Hippocampal formation (tissue), 2 donors: Measurements from ENCODE around the gene AHCTF1.

ENCODE experiments used
- DNase-seq, 2 donors: peaks; one replicate each; lab custom pipeline; 2025; lab: John Stamatoyannopoulos, UW

Gene AHCTF1

DNA sequence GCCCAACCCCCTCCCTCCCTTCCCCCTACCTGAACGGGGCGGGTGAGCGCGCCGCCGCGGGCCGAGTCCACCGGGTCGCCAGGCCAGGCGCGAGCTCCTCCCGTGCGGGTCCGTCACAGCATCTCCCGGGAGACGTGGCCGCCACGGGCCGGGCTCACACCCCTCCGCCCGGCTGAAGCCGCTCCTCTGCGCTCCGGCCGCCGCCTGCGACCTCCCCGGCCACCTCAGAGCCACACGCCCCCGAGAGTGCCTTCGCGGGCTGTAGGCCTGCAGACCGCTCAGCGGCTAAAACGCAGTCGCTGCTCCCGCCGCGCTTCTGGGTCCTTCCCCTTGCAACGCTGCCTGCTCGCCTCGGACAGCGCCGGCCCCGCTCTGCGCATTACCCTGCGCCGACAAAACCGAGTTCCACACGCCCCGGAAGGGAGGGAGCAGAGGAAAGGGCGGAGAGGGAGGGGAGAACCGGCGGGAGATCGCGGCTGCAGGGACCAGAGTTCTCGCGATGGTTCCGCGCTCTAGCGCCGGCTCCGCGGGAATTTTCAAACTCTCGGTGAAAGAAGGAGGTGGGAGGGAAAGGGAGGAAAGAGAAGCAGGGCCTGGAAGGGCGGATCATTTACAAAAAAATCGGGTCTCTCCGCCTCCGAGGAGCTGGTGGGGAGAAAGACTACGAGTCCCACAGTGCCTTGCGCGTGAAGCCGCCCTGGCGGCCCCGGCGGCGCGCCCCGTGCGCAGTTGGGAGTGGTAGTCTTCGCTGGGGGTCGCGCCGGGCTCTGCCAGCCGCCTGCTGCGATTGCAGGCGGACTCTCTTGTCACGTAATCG lies at the start of gene AHCTF1:
Gene AHCTF1 (minus strand): TSS at position 400 of the 817 bp plus-strand sequence. CDS start 13,578 bp downstream, outside the sequence.
- peak; percentile 94 to 99 for DNase-seq

DNA sequence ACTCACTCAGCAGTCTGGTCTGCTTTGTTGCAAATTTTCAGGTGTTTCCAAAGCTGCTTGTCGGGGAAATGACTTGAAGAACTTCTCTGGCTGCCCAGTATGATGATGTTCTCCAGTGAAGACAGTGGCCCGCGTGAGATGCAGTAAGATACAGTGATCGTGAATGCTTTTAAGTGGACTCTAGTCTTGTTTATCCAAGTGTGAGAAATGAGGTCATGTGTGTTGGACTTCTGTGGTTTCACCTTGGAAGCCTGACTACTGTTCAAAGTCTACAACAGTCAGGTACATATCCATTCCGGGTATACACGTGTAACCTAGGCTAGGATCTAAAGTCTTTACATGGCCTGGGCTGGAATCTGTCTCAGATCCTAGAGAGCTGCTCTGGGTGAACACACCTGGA lies 47.0 kb upstream of the AHCTF1 start:
- DNase-seq, result no peak

DNA sequence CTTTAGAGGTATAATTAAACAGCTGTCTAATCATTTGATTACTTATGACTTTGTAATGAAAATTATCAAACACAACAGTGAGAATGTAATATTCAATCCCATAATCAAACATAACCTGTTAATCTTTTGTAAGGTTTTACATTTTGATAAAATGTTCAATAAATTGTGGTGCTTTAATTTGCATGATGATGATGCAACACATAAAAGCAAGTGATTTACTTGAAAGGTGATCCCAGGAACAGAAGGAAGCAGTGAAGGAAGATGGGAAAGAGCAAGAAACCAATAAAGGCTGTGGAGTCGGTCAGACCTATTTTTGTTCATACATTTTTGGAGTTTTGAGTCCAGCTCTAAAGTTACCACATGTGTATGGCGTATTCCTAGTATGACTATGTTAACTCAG lies 46.5 kb upstream of the AHCTF1 start:
- no peak for DNase-seq

DNA sequence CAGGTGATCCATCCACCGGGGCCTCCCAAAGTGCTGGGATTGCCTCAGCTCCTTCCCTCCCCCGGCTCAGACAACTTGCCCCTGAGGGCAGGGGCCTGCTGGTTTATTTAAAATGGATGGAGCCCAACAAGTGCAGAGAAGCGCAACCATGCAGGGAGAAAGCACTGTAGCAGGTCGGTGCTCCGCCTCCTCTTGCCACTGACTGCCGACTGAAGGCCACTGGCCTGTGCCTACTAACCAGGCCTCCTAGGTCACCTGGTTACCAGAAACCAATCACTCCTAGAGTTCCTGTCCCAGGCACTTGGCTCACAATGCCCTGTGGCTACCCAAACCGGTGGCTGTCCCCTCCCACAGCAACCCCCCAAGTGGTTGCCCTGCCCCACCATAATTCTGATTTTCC lies 40.2 kb upstream of the AHCTF1 start:
- no peak for DNase-seq

DNA sequence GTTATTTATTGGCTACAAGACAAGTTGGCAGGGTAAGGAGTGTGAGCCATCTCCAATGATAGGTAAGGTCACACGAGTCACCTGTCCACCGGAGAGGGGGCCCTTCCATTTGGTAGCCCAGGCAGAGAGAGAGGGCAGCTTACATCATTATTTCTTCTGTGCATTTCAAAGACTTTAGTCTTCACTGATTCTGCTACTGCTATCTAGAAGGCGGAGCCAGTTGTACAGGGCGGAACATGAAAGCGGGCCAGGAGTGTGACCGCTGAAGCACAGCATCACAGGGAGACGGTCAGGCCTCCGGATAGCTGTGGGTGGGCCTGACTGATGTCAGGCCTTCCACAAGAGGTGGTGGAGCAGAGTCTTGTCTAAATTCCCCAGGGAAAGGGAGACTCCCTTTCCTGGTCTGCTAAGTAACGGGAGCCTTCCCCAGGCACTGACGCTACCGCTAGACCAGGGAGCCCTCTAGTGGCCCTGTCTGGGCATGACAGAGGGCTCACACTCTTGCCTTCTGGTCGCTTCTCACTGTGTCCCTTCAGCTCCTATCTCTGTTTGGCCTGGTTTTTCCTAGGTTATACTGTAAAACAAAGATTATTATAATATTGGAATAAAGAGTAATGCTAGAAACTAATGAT lies 39.5 kb upstream of the AHCTF1 start:
- peak in 1 of 2 donors; percentile 24 for DNase-seq

DNA sequence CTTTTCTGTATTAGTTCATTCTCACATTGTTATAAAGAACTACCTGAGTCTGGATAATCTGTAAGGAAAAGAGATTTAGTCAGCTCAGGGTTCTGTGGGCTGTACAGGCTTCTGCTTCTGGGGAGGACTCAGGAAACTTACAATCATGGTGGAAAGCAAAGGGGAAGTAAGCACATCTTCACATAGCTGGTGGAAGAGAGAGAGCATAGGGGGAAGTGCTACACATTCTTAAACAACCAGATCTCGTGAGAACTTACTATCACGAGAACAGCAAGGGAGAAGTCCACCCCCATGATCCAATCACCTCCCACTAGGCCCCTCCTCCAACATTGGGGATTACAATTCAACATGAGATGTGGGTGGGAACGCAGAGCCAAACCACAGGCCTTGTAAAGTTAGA lies 37.9 kb upstream of the AHCTF1 start:
- no peak for DNase-seq

DNA sequence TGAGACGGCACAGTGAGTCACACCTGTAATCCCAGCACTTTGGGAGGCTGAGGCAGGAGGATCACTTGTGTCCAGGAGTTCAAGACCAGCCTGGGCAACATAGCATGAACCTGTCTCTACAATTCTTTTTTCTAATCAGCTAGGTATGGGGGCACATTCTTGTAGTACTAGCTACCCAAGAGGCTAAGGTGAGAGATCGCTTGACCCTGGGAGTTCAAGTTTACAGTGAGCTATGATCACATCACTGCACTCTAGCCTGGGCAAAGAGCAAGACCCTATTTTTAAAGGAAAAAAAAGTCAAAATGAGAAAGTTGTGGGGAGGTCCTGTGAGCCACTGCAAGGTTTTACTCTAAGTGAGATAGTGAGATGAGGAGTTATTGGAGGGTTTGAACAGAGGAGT lies 34.8 kb upstream of the AHCTF1 start:
- DNase-seq, result no peak

GRCh38 chr1:246959944-246960693 lies 28.4 kb upstream of the AHCTF1 start:
- peak in 1 of 2 donors; percentile 49 for DNase-seq

- DNase-seq, result no peak
Observed at GRCh38 chr1:246954126-246954525, 22.4 kb upstream of the AHCTF1 start.

DNA sequence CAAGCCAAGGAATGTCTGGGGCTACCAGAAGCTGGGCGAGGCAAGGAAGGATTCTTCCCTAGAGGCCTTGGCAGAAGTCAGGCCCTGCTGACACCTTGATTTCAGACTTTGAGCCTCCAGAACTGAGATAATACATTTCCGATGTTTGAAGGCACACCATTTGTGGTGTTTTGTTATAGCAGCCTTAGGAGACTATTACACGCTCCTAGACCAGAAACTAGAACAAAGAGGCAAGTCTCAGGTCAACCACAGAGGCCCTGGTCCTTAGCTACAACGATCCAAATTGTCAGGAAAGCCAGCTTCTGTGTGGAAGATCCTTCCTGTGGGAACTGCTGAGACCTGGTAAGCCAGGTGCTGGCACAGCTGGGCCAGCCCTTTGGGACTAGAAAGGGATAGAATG lies 19.7 kb upstream of the AHCTF1 start:
- DNase-seq, result no peak

DNA sequence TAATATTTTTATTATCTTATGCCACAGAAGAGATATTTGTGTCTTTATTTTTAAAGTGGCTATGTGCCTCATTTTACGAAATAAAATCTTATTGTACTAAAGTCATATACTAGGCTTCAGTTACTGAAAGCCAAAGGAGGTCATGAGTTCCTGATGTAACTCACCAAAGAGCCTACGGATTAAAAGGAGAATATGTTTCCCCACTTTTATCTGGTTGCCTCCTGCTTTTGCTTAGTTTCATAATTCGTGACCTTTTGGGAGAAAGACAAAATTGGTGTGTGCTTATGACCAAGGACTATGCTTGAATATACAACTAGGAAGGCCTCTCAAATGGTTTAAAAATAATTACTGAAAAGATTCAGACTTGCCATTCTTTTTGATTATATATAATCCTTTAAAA lies 18.2 kb upstream of the AHCTF1 start:
- no peak for DNase-seq

GRCh38 chr1:246947255-246947654 lies 15.5 kb upstream of the AHCTF1 start:
- DNase-seq, result peak; percentile 33 to 54

DNA sequence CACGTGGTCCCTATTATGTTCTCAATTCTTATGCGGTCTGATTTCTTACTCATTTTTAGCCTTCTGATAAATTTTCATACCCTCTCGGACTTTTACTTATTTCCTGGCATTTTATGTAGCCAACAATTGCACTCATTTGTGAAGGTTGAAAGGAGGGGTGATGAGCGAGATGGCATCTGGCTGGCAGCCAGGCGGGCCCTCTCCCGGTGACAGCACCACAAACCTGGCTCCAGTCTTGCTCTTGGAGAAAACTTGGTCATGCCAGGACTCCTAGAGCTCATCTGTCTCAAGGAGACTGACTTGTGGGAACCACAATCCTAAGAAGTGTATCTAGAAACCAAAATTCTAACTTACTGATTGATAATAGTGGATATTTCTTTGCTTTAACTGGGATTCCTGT lies 14.6 kb upstream of the AHCTF1 start:
- DNase-seq, result no peak

DNA sequence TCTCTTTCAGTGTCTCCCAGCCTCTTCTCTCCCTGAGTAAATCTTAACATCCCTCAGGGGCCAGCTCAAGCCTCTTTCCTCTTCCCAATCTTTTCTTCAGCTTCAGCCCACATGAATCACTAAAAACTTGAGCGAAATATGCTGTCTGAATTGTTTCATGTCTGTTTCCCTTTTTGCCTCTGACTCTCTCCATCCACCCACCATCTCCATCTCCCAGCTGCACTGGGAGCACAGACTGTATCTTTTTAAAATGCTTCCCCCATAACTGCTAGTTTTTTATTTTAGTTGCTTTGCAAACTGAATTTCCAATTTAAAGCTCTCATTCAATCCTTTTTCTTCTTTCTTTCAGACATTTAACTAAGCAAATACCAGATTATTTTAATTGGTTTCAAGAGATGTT lies 3.0 kb upstream of the AHCTF1 start:
- peak in 1 of 2 donors; percentile 57 for DNase-seq

DNA sequence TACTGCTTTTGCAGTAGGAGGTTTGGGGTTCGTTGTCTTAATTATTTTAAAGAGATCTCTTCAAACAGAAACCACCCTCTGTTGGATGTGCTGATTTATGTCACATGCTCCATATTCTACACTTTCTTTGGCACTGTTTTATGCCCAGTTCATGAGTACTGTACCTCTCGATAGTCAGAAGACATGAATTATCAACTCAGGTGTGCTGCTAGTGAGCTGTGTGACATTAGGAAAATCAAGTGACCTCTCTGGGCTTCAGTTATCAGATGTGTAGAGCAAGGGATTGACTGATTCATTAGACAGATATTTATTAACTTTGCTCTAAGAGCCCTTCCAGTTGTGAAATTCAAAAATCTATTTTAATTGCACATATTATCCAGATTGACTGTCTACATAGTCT lies 2.1 kb upstream of the AHCTF1 start:
- DNase-seq, result no peak

GRCh38 chr1:246932366-246932700 lies 585 bp upstream of the AHCTF1 start:
- DNase-seq, result no peak

DNA sequence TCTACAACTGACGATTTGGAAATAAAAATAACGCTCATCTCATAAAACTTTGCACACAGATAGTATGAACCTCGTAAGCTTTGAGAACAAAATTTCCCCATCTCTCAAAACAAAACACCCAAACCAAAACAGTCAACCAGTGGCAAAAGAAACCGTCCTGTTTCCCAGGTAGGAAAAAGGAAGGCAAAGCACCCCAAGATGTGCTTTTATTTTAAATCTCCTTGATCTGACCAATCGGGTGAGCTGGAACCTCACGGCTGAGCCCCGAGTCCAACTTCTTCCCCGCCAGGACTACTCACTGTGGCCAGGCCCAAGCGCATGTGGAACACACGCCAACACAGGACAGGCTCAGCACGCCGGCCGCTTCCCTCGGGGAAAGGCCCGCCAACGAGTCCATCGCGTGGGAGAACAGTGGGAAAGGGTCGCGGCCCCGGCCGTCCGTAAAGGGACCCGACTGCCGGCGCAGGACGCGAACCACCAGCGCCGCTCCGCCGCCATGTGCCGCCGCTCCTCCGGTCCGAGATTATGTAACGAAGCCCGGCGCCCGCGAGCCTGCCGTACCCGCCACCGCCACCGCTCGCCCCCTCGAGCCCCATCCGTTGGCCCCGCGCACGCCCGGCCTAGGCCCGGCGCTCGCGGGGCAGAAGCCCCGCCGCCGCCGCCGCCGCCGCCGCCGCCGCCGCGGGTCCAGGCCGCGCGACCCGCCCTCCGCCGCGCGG lies 759 bp downstream of the AHCTF1 start:
- peak; percentile 7 to 42 for DNase-seq

DNA sequence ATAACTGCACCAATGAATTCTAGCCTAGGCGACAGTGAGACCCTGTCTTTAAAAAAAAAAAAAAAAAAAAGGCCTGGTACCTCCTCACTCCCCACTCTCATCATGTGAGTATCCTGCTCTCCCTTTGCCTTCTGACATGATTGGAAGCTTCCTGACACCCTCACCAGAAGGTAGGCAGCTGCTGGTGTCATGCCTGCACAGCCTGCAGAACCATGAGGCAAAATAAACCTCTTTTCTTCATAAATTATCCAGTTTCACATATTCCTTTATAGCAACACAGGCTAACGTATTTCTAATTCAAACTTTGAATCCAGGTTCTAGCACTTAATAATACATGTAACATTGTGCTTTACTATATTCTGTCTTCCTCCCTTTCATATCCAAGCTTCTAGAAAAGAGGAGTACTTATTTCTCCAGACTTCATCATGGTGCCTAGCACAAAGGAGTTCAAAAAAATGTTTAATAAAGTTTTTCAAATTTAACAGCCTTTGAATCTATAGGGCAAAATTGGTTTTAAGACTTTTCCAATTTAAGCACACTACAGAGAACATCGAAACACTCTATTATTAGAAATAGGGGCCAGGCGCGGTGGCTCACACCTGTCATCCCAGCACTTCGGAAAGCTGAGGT lies 5.6 kb downstream of the AHCTF1 start:
- DNase-seq, result no peak

GRCh38 chr1:246923900-246924299 lies 7.8 kb downstream of the AHCTF1 start:
- DNase-seq, result no peak

DNA sequence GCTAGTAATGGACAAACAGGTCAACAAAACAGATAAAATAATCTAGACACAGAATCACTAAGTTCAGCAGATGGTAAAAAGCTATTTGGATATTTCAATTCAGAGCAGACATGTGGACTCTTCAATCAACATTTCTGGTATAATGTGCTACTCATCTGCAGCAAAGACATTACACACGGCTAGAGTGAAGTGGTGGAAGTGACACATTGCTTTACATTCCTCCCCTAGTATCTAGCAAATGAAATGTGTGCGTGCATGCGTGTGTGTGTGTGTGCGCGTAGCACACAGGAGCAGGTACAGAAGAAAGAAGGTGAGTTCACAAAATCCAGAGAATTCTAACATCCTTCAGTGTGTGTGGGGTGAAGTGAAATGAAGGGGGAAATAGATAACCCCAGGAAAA lies 8.3 kb downstream of the AHCTF1 start:
- DNase-seq, result no peak

DNA sequence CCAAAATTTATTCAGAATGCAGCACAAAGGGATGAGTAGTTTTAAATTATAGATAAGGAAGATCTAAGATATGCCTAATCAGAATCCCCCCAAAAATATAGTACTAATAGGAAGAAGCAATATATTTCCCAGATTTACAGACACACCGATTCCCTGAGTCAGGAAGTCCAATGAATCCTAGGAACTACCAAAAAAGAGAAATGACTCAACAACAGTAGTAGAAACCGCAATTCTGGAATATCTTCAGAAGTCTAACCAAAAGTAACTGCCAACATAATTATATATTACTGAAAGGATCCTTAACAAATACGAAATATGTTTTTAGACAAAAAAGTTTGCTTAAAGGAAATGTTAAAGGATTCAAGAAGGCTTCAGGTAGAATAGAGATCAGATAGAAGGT lies 10.3 kb downstream of the AHCTF1 start:
- DNase-seq, result no peak

DNA sequence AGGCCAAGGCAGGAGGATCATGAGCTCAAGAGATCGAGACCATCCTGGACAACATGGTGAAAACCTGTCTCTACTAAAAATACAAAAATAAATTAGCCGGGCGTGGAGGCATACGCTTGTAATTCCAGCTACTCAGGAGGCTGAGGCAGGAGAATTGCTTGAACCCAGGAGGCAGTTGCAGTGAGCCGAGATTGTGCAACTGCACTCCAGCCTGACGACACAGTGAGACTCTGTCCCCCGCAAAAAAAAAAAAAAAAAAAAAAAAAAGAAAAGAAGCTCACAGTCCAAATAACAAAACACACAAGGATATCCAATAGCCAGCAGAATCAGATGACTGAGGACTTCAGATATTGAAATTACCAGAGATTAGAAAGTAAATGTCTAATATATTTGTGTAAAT lies 11.8 kb downstream of the AHCTF1 start:
- no peak for DNase-seq
